Mucosa of descending colon (tissue), 3 donors: ENCODE results near the gene OBSCN. TPM values are rescaled to one million over a fixed set of nuclear protein-coding genes. Genes with fewer than 3 reads are reported as not detected.
A peak's percentile ranks its signal among the peaks of the same experiment; 100 is the strongest.

Source experiments
- ATAC-seq: fragments of 200-7000 bp; cut with Tn5 transposase; one replicate; pipeline ENCODE4 v1.9.1; 2020; ENCODE audit warnings: mild to moderate bottlenecking, moderate library complexity
- DNase-seq, 3 donors: peaks; one replicate each; pipeline ENCODE4 v3.0.0-alpha.2; 2020
- H3K36me3 ChIP-seq: fragments of 200-600 bp; one replicate; pipeline ENCODE4 v1.8.0; 2021; ENCODE audit warnings: low read depth, mild to moderate bottlenecking
- H3K4me1 ChIP-seq: fragments of 200-600 bp; one replicate; pipeline ENCODE4 v1.8.0; 2021; ENCODE audit warnings: low read depth, mild to moderate bottlenecking
- H3K4me3 ChIP-seq: fragments of 200-600 bp; one replicate; pipeline ENCODE4 v1.8.0; 2021; ENCODE audit warnings: mild to moderate bottlenecking
- H3K9me3 ChIP-seq: fragments of 200-600 bp; one replicate; pipeline ENCODE4 v1.8.0; 2021; ENCODE audit warnings: mild to moderate bottlenecking
- intact Hi-C, 2 donors: fragments of 100-400 bp; cut with DNase I in 1 of 2; cut with micrococcal nuclease in 1 of 2; formaldehyde crosslinking; loops; one replicate each; pipeline versions ENCODE4 v1.11.0 to v1.11.1; 2022; cut with DNase I, micrococcal nuclease
- total RNA-seq, 3 donors: library from RNA; stranded (reverse); fragmentation: NEBNext Ultra II Directional in 2 of 3; extraction: Animal tissue kit (Norgen Biotek cat#: 25700) in 2 of 3; gene quantifications; one replicate each; pipeline versions ENCODE4 v1.2.1 to v1.2.4, GENCODE V29; 2021 to 2023
- TF ChIP-seq, protein P1 (sequence below): fragments of 200-600 bp; IDR thresholded peaks from one replicate; pipeline ENCODE4 v1.8.0; 2022; ENCODE audit warnings: antibody characterized with exemption, mild to moderate bottlenecking
- donor health status: DM: no; HTN: no; CAD: no; lungs with moderate emphysema.
- donor health status: DM: no; HTN: no; CAD: no.
- donor health status: DM: no; HTN: yes; CAD: no.

OBSCN gene
- total RNA-seq, 3 donors from 2014 or later = 4.2 to 30.9 (median 7.5) TPM

DNA sequence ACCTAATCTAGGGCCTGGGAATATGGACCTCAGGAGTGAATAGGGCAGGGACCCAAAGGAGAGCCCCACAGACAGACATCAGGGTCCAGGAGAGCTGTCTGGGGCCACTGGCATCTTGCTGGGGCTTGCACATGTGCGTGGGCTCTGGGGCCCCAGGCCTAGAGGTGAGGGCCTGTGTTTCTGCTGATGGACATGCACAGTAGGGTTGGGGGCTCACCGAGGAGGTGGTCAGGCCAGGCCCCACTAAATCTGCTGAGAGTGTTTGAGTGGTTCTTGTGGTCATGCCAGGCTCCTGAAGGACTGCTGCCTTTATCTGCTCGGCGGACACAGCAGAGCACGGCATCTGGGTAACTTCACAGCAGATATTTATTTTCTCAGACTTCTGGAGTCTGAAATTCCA, 87.4 kb downstream of the OBSCN start:
- Histone ChIP-seq H3K36me3 (no peaks in the 10 kb centered on the region), H3K9me3 (no peaks in the 10 kb centered on the region), H3K4me1 (no peaks in the 10 kb centered on the region), H3K4me3 (no peak overlapping the region)
- TF ChIP-seq, protein P1, sequence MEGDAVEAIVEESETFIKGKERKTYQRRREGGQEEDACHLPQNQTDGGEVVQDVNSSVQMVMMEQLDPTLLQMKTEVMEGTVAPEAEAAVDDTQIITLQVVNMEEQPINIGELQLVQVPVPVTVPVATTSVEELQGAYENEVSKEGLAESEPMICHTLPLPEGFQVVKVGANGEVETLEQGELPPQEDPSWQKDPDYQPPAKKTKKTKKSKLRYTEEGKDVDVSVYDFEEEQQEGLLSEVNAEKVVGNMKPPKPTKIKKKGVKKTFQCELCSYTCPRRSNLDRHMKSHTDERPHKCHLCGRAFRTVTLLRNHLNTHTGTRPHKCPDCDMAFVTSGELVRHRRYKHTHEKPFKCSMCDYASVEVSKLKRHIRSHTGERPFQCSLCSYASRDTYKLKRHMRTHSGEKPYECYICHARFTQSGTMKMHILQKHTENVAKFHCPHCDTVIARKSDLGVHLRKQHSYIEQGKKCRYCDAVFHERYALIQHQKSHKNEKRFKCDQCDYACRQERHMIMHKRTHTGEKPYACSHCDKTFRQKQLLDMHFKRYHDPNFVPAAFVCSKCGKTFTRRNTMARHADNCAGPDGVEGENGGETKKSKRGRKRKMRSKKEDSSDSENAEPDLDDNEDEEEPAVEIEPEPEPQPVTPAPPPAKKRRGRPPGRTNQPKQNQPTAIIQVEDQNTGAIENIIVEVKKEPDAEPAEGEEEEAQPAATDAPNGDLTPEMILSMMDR = no peak
- DNase-seq = peak in 1 of 3 donors; percentile 11
- intact Hi-C loops = no loop called here
- ATAC-seq = no peak

DNA sequence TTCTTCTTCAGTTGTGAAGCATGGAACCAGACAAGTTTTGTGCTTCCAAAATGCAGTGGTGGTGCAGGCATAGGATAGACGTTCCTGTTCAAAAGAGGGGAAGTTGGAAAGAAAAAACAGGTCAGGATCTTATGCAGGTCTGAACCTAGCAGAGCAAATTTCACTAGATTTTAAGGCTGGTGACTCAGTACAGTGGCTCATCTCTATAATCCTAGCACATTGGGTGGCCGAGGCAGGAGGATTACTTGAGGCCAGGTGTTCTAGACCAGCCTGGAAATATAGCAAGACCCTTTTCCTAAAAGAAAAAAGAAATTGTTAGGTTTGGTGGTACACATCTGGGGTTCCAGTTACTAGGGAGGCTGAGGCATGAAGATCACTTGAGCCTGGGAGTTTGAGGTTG, 88.1 kb downstream of the OBSCN start:
- H3K4me3 ChIP-seq = no peak overlapping the region
- ATAC-seq (no peak), DNase-seq (no peak)
- H3K36me3 ChIP-seq = no peaks in the 10 kb centered on the region
- intact Hi-C loops = no loop called here
- H3K4me1 ChIP-seq = no peaks in the 10 kb centered on the region
- peaks cover 2% of the 10 kb centered on the region for H3K9me3 ChIP-seq
- TF ChIP-seq, protein P1 = no peak

GRCh38 chr1:228297242-228297641, 89.4 kb downstream of the OBSCN start:
- no peak overlapping the region for H3K4me3 ChIP-seq
- H3K4me1 ChIP-seq = no peaks in the 10 kb centered on the region
- intact Hi-C loops = no loop called here
- DNase-seq = no peak
- TF ChIP-seq, protein P1 = no peak
- ATAC-seq = no peak
- H3K36me3 ChIP-seq = no peaks in the 10 kb centered on the region
- H3K9me3 ChIP-seq = peaks cover 13% of the 10 kb centered on the region

DNA sequence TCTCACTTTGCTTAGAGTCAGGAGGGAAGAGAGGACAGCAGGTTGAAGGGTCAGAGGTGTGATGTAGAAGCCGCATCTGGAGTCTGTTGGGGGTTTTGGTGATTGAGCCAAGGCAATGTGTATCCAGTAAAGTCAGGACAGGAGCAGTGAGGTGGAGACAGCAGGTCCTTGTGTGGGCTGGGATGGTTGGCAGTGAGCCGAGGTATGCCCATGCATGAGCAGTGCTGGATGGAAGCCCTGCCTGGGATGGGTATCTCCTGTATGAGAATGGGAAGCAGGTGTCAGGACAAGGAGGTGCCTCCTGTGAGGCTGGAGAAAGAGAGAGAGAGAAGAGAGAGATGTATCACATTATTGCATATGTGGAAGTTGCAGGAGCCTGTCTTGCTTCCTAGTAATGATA, 90.0 kb downstream of the OBSCN start:
- intact Hi-C loops = no loop called here
- Histone ChIP-seq H3K4me1 (no peaks in the 10 kb centered on the region), H3K36me3 (no peaks in the 10 kb centered on the region), H3K4me3 (no peak overlapping the region), H3K9me3 (peaks cover 19% of the 10 kb centered on the region)
- DNase-seq (peak in 1 of 3 donors; percentile 1), ATAC-seq (no peak)
- TF ChIP-seq, protein P1 = no peak

GRCh38 chr1:228298471-228298870, 90.6 kb downstream of the OBSCN start:
- intact Hi-C loops = no loop called here
- no peak overlapping the region for H3K4me3 ChIP-seq
- H3K4me1 ChIP-seq = no peaks in the 10 kb centered on the region
- no peak for ATAC-seq
- peaks cover 26% of the 10 kb centered on the region for H3K9me3 ChIP-seq
- no peaks in the 10 kb centered on the region for H3K36me3 ChIP-seq
- DNase-seq = peak in 2 of 3 donors; percentile 8 to 15
- TF ChIP-seq, protein P1 = no peak

DNA sequence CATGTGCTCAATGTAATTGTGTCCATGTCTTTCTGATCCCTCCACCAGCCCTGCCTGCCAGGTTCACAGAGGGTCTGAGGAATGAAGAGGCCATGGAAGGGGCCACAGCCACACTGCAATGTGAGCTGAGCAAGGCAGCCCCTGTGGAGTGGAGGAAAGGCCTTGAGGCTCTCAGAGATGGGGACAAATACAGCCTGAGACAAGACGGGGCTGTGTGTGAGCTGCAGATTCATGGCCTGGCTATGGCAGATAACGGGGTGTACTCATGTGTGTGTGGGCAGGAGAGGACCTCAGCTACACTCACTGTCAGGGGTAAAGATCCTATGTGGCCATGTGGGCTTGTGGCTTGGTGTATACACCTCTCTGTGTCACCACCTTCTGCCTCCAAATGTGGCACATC, 91.4 kb downstream of the OBSCN start:
- no peak for ATAC-seq
- Histone ChIP-seq H3K4me3 (no peak overlapping the region), H3K9me3 (peaks cover 26% of the 10 kb centered on the region), H3K4me1 (no peaks in the 10 kb centered on the region), H3K36me3 (no peaks in the 10 kb centered on the region)
- intact Hi-C loops = no loop called here
- DNase-seq = peak in 1 of 3 donors; percentile 3
- TF ChIP-seq, protein P1 = no peak
